Neural progenitor cell (in vitro differentiated cells): Measurements from ENCODE around the gene MYPOP.

Experiments used
- CTCF ChIP-seq: fragments of 200-600 bp; sonication (generic); IDR thresholded peaks from 2 replicates; pipeline ENCODE4 v1.5.1; 2017; ENCODE audit warnings: antibody characterized with exemption, mild to moderate bottlenecking
- EZH2phosphoT487 ChIP-seq: fragments of 200-600 bp; sonication (generic); IDR thresholded peaks from 2 replicates; pipeline ENCODE4 v1.6.1; 2017; ENCODE audit warnings: antibody characterized with exemption

- no peak for TF ChIP-seq CTCF
- TF ChIP-seq EZH2phosphoT487: no peak
These were observed 22.4 kb downstream of the MYPOP start for GRCh38 chr19:45879971-45880370.
